Measurements from ENCODE around the gene PPHLN1. TPM values are rescaled to one million over a fixed set of nuclear protein-coding genes. Genes with fewer than 3 reads are reported as not detected.

Gene PPHLN1
- total and polyA plus RNA-seq, 2 of the 8 experiments (the other 6 are each of a cell fraction or from before 2014, with no cell fraction given): 34.3 to 71.6 TPM

- Histone ChIP-seq H2BK120ac (replicated peaks; ENCODE audit: low read depth, low read length) (no peak overlapping the region), H3K56ac (replicated peaks; ENCODE audit: insufficient read length, low read depth, low read length) (no peak overlapping the region), H3K36me3 (ENCODE audit: control insufficient read depth in 2 of 4, insufficient read depth in 4 of 4, low read length in 3 of 4) (peaks cover 0 to 10% (median 3%) of the 10 kb centered on the region in 4 experiments; a peak in 2 of 8 replicates), H3K23ac (ENCODE audit: insufficient read length) (no peak overlapping the region), H2BK5ac (ENCODE audit: low read depth, low read length) (no peak overlapping the region), H3K4me3 (ENCODE audit: extremely low read depth in 1 of 4, insufficient read depth in 2 of 4, low read depth in 3 of 4, low read length in 4 of 4) (no peak overlapping the region), H3K27me3 (replicated peaks in 1 of 4; ENCODE audit: control insufficient read depth in 3 of 4, extremely low read depth in 1 of 4, insufficient read depth in 3 of 4, low read length in 3 of 4) (no peaks in the 10 kb centered on the region), H4K8ac (ENCODE audit: extremely low read depth, insufficient read depth, low read length) (no peak overlapping the region), H3K79me1 (ENCODE audit: low read depth, low read length) (peaks cover 4% of the 10 kb centered on the region), H4K20me1 (replicated peaks in 1 of 2; ENCODE audit: control insufficient read depth in 1 of 2, insufficient read depth in 2 of 2, low read length in 2 of 2) (peaks cover 13 to 15% of the 10 kb centered on the region in 2 experiments), H3K4ac (replicated peaks; ENCODE audit: insufficient read length, low read depth, low read length) (no peak overlapping the region), H2AFZ (ENCODE audit: low read length) (no peak overlapping the region), H3K23me2 (ENCODE audit: low read depth, low read length) (no peaks in the 10 kb centered on the region), H3K79me2 (ENCODE audit: control insufficient read depth in 1 of 2, insufficient read depth in 2 of 2, low read length in 2 of 2) (peaks cover 6 to 88% of the 10 kb centered on the region in 2 experiments; a peak in 3 of 4 replicates), H2BK15ac (ENCODE audit: low read length) (no peak overlapping the region), H3K4me2 (ENCODE audit: insufficient read depth in 1 of 2, low read depth in 2 of 2, low read length in 2 of 2) (peak overlapping the region in 1 of 2 experiments; percentile 5; a peak in 2 of 4 replicates), H3K9ac (replicated peaks in 1 of 4; ENCODE audit: extremely low read depth in 1 of 4, low read depth in 3 of 4, low read length in 3 of 4) (no peak overlapping the region), H3K9me3 (ENCODE audit: insufficient read depth in 2 of 2, low read depth in 1 of 2, low read length in 1 of 2) (no peaks in the 10 kb centered on the region), H2BK12ac (ENCODE audit: low read depth, low read length) (no peak overlapping the region), H3K14ac (ENCODE audit: insufficient read length) (no peak overlapping the region), H4K5ac (ENCODE audit: insufficient read length, low read depth, low read length) (no peak overlapping the region), H3K27ac (ENCODE audit: low read depth, low read length) (no peak overlapping the region), H4K91ac (replicated peaks; ENCODE audit: insufficient read length, low read length) (no peak overlapping the region), H3K4me1 (replicated peaks in 1 of 4; ENCODE audit: control insufficient read depth in 3 of 4, insufficient read depth in 4 of 4, low read length in 3 of 4) (peaks cover 2 to 10% (median 3%) of the 10 kb centered on the region in 4 experiments; a peak in 5 of 7 replicates), H2AK5ac (ENCODE audit: low read depth, low read length) (no peak overlapping the region), H3K18ac (ENCODE audit: extremely low read depth, low read length) (no peak overlapping the region), H2BK20ac (ENCODE audit: low read length) (no peak overlapping the region)
- FAIRE-seq (no peak), DNase-seq (ENCODE audit: low read depth in 1 of 2, low spot score in 2 of 2) (no peak)
- WGBS, 2 experiments (ENCODE audit: extremely low coverage in 1 of 2, insufficient coverage in 1 of 2, insufficient read length in 1 of 2, insufficient replicate concordance in 2 of 2, low coverage in 1 of 2, low lambda C conversion rate in 2 of 2, missing lambda C conversion rate in 1 of 2): 97% methylated on average over 3 of the region's 3 CpGs; no CpG with 5 or more reads in 1 of the 2 experiments
- ChIA-PET POLR2A (ENCODE audit: partially characterized antibody) (interaction anchor here (1.0 to 3.0 kb wide), 5 partner anchors 9 to 584 kb away, joined by 3 to 21 read pairs (median 4); no protein-coding TSS in a partner anchor), CTCF (ENCODE audit: partially characterized antibody) (interaction anchor here (0.7 to 1.5 kb wide), 2 partner anchors 8 to 270 kb away, joined by 3 to 8 read pairs; no protein-coding TSS in a partner anchor)
- TF ChIP-seq CHD1 (IDR thresholded peaks at IDR 0.05; ENCODE audit: low read depth, low read length) (no peak), TBP (IDR thresholded peaks at IDR 0.05; ENCODE audit: low read depth, low read length) (no peak), SUZ12 (IDR thresholded peaks at IDR 0.05; ENCODE audit: low read length) (no peak), EP300 (IDR thresholded peaks at IDR 0.05; ENCODE audit: borderline replicate concordance in 1 of 2, low read depth in 2 of 2, low read length in 2 of 2) (no peak), BRCA1 (IDR thresholded peaks at IDR 0.05; ENCODE audit: low read depth, low read length) (no peak), POU5F1 (IDR thresholded peaks at IDR 0.05; ENCODE audit: low read depth, low read length) (no peak), NANOG (IDR thresholded peaks at IDR 0.05; ENCODE audit: insufficient read depth, low read depth, low read length, poor library complexity, severe bottlenecking) (no peak), CBX5 (IDR thresholded peaks at IDR 0.05; ENCODE audit: low read depth, low read length) (no peak), RXRA (IDR thresholded peaks at IDR 0.05; ENCODE audit: insufficient read depth, low read depth, low read length) (no peak)
Observed at GRCh38 chr12:42475106-42475505, 149.1 kb downstream of the PPHLN1 start.

Measured in H1 (cell line).